ENCODE measurements around the gene TBC1D5.

The TBC1D5 gene

GRCh38 chr3:17195856-17196604 is 546.4 kb downstream of the TBC1D5 start:
- no peak for DNase-seq

- peak; percentile 8 for DNase-seq
Measured at GRCh38 chr3:17195192-17195611, 547.2 kb downstream of the TBC1D5 start.

GRCh38 chr3:17194116-17194515 is 548.3 kb downstream of the TBC1D5 start:
- no peak for DNase-seq

- no peak for DNase-seq
Measured at GRCh38 chr3:17192995-17193394, 549.4 kb downstream of the TBC1D5 start.

- no peak for DNase-seq
Measured at GRCh38 chr3:17190353-17191078, 551.9 kb downstream of the TBC1D5 start.

GRCh38 chr3:17188378-17188777 is 554.1 kb downstream of the TBC1D5 start:
- DNase-seq = no peak

GRCh38 chr3:17187589-17188184 is 554.7 kb downstream of the TBC1D5 start:
- no peak for DNase-seq

GRCh38 chr3:17183951-17184550 is 558.4 kb downstream of the TBC1D5 start:
- no peak for DNase-seq

GRCh38 chr3:17182166-17182565 is 560.3 kb downstream of the TBC1D5 start:
- no peak for DNase-seq

- no peak for DNase-seq
Measured at GRCh38 chr3:17181413-17181907, 561.0 kb downstream of the TBC1D5 start.

GRCh38 chr3:17179381-17180205 is 562.8 kb downstream of the TBC1D5 start:
- peak; percentile 61 for DNase-seq

GRCh38 chr3:17176757-17177156 is 565.7 kb downstream of the TBC1D5 start:
- no peak for DNase-seq

- DNase-seq = no peak
Measured at GRCh38 chr3:17175187-17175807, 567.1 kb downstream of the TBC1D5 start.

- DNase-seq = no peak
Measured at GRCh38 chr3:17166369-17166768, 576.1 kb downstream of the TBC1D5 start.

GRCh38 chr3:17162116-17162515 is 580.3 kb downstream of the TBC1D5 start:
- no peak for DNase-seq

GRCh38 chr3:17160597-17160996 is 581.8 kb downstream of the TBC1D5 start:
- no peak for DNase-seq

- no peak for DNase-seq
Measured at GRCh38 chr3:17158941-17159682, 583.3 kb downstream of the TBC1D5 start.

GRCh38 chr3:17157713-17158112 is 584.7 kb downstream of the TBC1D5 start:
- DNase-seq = no peak

- DNase-seq = no peak
Measured at GRCh38 chr3:17156864-17157263, 585.6 kb downstream of the TBC1D5 start.

- no peak for DNase-seq
Measured at GRCh38 chr3:17155951-17156350, 586.5 kb downstream of the TBC1D5 start.

GRCh38 chr3:17154941-17155340 is 587.5 kb downstream of the TBC1D5 start:
- DNase-seq = no peak

Measured in NCI-H146 (cell line).